ENCODE results near the gene RHBDD3. TPM values are rescaled to one million over a fixed set of nuclear protein-coding genes. Genes with fewer than 3 reads are reported as not detected.

The RHBDD3 gene
- total RNA-seq, 4 donors from 2014 or later, result 8.9 to 24.1 (median 20.5) TPM

DNA sequence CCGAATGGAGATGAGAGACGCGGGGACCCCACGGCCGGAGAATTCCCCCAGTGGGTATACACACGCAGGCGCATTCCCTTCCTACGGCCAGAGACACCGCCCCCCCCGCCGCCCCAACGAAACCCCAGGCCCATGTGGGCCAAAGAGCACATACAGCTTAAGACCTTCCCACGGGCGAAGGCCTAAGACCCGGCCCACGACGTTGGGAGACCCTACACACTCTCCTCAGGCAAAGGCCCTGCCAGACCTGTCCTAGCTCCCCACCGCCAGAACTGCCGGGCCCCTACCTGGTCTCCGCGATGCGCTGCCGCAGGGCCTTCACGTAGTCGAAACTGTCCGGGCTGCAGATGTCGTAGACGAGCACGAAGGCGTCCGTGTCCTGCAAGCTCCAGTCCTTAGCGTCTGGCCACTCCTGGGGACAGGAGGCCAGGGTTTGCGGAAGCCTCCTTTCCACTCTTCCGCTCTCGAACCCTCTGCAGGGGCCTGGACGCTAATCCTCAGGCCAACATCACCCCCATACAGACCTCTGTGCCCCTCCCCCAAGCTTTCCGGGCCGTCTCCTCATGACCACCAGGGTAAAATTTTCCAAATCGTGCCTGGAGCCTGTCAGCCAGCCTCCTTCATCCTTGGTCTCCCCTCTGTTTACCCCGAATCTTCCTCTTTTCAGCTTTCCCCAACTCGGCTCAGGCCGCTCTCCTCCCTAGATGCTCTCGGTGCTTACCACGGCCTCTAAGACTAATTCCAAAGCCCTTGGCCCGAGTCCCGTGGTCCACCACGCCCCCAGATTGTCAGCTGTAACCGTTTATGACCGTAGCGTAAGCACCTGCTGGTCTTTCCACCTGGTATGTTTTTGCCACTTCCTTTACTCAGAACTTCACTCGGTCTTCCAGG, 46.0 kb upstream of the RHBDD3 start:
- intact Hi-C loops (cut with DNase I; ENCODE audit: low total_unique reads), result no loop called here
- no peak for DNase-seq (ENCODE audit: low spot score in 2 of 2)
- H3K4me3 ChIP-seq (ENCODE audit: low read depth, poor library complexity, severe bottlenecking), result no peak overlapping the region
- TF ChIP-seq, protein P1, sequence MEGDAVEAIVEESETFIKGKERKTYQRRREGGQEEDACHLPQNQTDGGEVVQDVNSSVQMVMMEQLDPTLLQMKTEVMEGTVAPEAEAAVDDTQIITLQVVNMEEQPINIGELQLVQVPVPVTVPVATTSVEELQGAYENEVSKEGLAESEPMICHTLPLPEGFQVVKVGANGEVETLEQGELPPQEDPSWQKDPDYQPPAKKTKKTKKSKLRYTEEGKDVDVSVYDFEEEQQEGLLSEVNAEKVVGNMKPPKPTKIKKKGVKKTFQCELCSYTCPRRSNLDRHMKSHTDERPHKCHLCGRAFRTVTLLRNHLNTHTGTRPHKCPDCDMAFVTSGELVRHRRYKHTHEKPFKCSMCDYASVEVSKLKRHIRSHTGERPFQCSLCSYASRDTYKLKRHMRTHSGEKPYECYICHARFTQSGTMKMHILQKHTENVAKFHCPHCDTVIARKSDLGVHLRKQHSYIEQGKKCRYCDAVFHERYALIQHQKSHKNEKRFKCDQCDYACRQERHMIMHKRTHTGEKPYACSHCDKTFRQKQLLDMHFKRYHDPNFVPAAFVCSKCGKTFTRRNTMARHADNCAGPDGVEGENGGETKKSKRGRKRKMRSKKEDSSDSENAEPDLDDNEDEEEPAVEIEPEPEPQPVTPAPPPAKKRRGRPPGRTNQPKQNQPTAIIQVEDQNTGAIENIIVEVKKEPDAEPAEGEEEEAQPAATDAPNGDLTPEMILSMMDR (IDR thresholded peaks at IDR 0.05), result no peak
- no peak for TF ChIP-seq POLR2A (IDR thresholded peaks at IDR 0.05)
- WGBS, 2 donors, result 19 to 20% methylated on average over 33 to 34 of the region's 51 CpGs

DNA sequence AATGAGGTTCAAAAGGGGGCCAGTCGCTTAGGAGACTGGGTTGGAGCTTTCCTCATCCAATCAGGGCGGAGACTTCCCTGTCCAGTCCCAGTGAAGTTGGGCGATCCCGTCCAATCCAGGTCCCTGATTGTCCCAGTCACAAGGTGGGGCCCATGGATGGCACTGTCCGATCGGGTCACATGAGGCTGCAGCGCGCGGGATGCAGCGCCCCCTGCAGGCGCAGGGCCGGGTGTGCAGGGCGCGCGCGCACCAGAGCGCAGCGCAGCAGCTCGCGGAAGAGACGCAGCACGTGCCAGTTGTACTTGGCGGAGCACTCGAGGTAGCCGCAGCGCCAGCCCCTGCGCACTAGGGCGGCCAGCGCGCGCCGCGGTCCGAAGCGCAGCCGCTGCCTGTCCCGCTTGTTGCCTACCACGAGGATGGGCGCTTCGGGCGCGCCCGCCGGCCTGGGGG, 45.4 kb upstream of the RHBDD3 start:
- no peak overlapping the region for H3K4me3 ChIP-seq (ENCODE audit: low read depth, poor library complexity, severe bottlenecking)
- no peak for DNase-seq (ENCODE audit: low spot score in 2 of 2)
- intact Hi-C loops (cut with DNase I; ENCODE audit: low total_unique reads), result no loop called here
- WGBS, 2 donors, result 16 to 21% methylated on average over 5 to 42 of the region's 44 CpGs
- TF ChIP-seq, protein P1 (IDR thresholded peaks at IDR 0.05), result no peak
- TF ChIP-seq POLR2A (IDR thresholded peaks at IDR 0.05), result no peak

DNA sequence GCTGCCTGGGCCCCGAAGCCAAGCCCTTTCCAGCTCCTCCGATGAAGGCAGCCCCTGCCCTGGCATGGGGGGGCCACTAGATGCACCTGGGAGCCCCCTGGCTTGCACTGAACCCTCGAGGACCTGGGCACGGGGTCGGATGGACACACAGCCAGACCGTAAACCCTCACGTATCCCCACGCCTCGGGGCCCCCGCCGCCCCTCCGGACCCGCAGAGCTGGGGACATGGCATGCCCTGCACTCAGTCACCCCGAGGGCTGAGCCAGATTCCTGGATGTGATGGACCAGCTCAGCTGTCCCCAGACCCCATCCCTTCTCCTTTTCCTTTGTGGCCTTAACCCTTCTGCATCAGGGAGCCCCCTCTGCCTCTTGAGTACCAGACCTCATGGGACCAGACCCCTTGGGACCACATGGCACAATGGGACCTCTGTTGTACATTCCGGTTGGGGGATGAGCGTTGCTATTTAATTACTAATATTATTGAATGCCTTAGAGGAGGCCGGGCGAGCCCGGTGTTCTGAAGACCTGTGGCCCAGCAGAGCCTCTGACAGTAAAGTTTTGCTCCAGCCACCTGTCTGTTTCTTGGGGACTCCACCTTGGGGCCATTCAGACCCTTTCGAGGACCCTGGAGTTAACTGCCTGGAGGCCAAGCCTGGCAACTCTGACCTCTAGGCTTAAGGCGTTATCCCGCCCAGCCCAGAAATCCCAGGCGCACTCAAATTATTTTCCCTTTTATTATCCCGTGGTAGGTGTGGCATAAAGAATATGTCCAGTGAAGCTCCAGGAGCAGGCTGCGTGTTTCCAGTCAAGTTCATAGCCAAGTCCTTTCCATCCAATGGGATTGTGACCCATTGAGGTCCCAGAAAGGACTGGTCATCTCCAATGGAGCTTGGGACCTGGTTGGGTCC, 44.7 kb upstream of the RHBDD3 start:
- 80 to 86% methylated on average over 25 of the region's 25 CpGs for WGBS, 2 donors
- H3K4me3 ChIP-seq (ENCODE audit: low read depth, poor library complexity, severe bottlenecking), result no peak overlapping the region
- no peak for TF ChIP-seq POLR2A (IDR thresholded peaks at IDR 0.05)
- TF ChIP-seq, protein P1 (IDR thresholded peaks at IDR 0.05), result no peak
- intact Hi-C loops (cut with DNase I; ENCODE audit: low total_unique reads), result no loop called here
- peak in 1 of 2 donors; percentile 83 for DNase-seq (ENCODE audit: low spot score in 2 of 2)

DNA sequence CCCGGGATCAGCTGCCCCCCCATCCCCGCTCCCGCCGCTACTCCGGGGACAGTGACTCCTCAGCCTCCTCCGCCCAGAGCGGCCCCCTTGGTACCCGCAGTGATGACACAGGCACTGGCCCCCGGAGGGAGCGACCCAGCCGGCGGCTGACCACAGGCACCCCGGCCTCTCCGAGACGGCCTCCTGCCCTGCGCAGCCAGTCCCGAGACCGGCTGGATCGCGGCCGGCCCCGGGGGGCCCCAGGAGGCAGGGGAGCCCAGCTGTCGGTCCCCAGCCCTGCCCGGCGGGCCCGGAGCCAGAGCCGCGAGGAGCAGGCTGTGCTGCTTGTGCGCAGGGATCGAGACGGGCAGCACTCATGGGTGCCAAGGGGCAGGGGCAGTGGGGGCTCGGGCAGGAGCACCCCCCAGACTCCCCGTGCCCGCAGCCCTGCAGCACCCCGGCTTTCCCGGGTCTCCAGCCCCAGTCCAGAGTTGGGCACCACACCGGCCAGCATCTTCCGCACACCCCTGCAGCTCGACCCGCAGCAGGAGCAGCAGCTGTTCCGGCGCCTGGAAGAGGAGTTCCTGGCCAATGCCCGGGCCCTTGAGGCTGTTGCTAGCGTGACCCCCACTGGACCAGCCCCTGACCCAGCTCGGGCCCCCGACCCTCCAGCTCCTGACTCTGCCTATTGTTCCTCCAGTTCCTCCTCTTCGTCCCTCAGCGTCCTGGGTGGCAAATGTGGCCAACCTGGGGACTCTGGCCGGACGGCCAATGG, 43.9 kb upstream of the RHBDD3 start:
- H3K4me3 ChIP-seq (ENCODE audit: low read depth, poor library complexity, severe bottlenecking), result no peak overlapping the region
- TF ChIP-seq, protein P1 (IDR thresholded peaks at IDR 0.05), result no peak
- no peak for TF ChIP-seq POLR2A (IDR thresholded peaks at IDR 0.05)
- DNase-seq (ENCODE audit: low spot score in 2 of 2), result peak in 1 of 2 donors; percentile 92
- intact Hi-C loops (cut with DNase I; ENCODE audit: low total_unique reads), result no loop called here
- 37 to 45% methylated on average over 15 to 20 of the region's 50 CpGs for WGBS, 2 donors

DNA sequence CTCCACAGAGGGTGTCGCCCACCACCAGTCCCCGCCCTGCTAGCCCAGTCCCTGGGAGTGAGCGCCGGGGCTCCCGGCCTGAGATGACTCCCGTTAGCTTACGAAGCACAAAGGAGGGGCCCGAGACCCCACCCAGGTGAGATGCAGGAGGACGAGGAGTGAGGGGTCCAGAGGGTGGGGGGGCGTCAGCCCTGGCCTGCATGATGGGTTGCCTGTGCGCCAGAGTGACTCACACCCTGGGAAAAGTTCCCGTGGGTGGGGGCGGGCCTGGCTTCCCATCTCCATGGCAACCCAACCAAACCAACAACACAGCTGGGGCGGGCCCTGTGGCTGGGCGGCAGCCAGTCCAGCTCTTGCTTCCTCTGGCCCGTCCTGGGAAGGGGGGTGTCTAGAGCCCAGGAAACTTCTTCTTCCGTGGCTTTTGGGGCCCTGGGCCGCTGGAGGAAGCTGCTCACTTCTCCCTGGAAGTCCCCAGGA, 43.1 kb upstream of the RHBDD3 start:
- no peak overlapping the region for H3K4me3 ChIP-seq (ENCODE audit: low read depth, poor library complexity, severe bottlenecking)
- intact Hi-C loops (cut with DNase I; ENCODE audit: low total_unique reads), result no loop called here
- TF ChIP-seq, protein P1 (IDR thresholded peaks at IDR 0.05), result no peak
- TF ChIP-seq POLR2A (IDR thresholded peaks at IDR 0.05), result no peak
- WGBS, 2 donors, result 0 to 7% methylated on average over 7 to 14 of the region's 18 CpGs
- DNase-seq (ENCODE audit: low spot score in 2 of 2), result peak; percentile 96 to 100
